GM12878 (cell line): ENCODE results near the gene RHCG. TPM values are rescaled to one million over a fixed set of nuclear protein-coding genes. Genes with fewer than 3 reads are reported as not detected.

Experiments used
- ATAC-seq: fragments of 200-7000 bp; cut with Tn5 transposase; 3 replicates; pipeline ENCODE4 v1.9.1; 2020; ENCODE audit warnings: mild to moderate bottlenecking, moderate library complexity
- BruUV-seq: library from RNA; stranded (reverse); fragments of 400-500 nt; replicated peaks from 2 replicates; lab custom pipeline; 2021; lab: Mats Ljungman, UMichigan
- CTCF ChIA-PET: fragments of 300-600 bp; sonication (Branson Sonifier 250); formaldehyde crosslinking; extraction: SDS; loops from one replicate; lab custom pipeline; 2021; ENCODE audit warnings: inconsistent platforms; lab: Yijun Ruan, JAX
- POLR2A ChIA-PET: fragments of 350-600 bp; formaldehyde crosslinking; extraction: SDS; loops from one replicate; lab custom pipeline; 2021; ENCODE audit warnings: inconsistent platforms; lab: Charles Lee
- RAD21 ChIA-PET: fragments of 300-600 bp; sonication (Branson Sonifier 250); formaldehyde crosslinking; loops from one replicate; lab custom pipeline; 2023; ENCODE audit warnings: antibody characterized with exemption; ENCODE audit not compliant: unreplicated experiment; lab: Charles Lee
- SMC1A ChIA-PET: fragments of 300-600 bp; sonication (Branson Sonifier 250); formaldehyde crosslinking; loops from one replicate; lab custom pipeline; 2023; ENCODE audit not compliant: unreplicated experiment, uncharacterized antibody; lab: Charles Lee
- DNase-seq: peaks from one replicate; pipeline ENCODE4 v3.0.0-alpha.2; 2011; ENCODE audit warnings: low read depth, low spot score
- FAIRE-seq: peaks from 3 replicates; lab custom pipeline; 2011; peaks lifted over from hg19 to GRCh38; lab: Jason Lieb, UNC
- H2AFZ ChIP-seq: 2 replicates; pipeline ENCODE4 v1.6.0; 2011; ENCODE audit warnings: low read depth, low read length, control low read depth; ENCODE audit not compliant: control insufficient read depth
- H3K27ac ChIP-seq: 2 replicates; pipeline ENCODE4 v1.5.1; 2011; ENCODE audit warnings: control low read depth; ENCODE audit not compliant: control insufficient read depth, insufficient read depth
- H3K27me3 ChIP-seq, 2 experiments: replicated peaks in 1 of 2; 2 replicates each; pipeline versions ENCODE4 v1.6.0 to v1.6.1; 2011; ENCODE audit warnings: low read length in 1 of 2; ENCODE audit not compliant: control insufficient read depth in 2 of 2, insufficient read depth in 2 of 2
- H3K36me3 ChIP-seq, 2 experiments: 2 replicates each; pipeline ENCODE4 v1.5.1; 2011; ENCODE audit warnings: low read length in 1 of 2; ENCODE audit not compliant: control insufficient read depth in 2 of 2, insufficient read depth in 2 of 2
- H3K4me1 ChIP-seq: 2 replicates; pipeline ENCODE4 v1.6.1; 2011; ENCODE audit warnings: mild to moderate bottlenecking, low read length, moderate library complexity, mixed read lengths; ENCODE audit not compliant: control insufficient read depth, insufficient read depth
- H3K4me2 ChIP-seq: 2 replicates; pipeline ENCODE4 v1.6.0; 2011; ENCODE audit warnings: control low read depth; ENCODE audit not compliant: control insufficient read depth, insufficient read depth
- H3K4me3 ChIP-seq: fragments of 200-600 bp; sonication (generic); 2 replicates; pipeline ENCODE4 v1.5.1; 2016
- H3K79me2 ChIP-seq: 2 replicates; pipeline ENCODE4 v1.6.0; 2011; ENCODE audit warnings: low read length; ENCODE audit not compliant: control insufficient read depth, insufficient read depth
- H3K9ac ChIP-seq: 2 replicates; pipeline ENCODE4 v1.8.0; 2011; ENCODE audit warnings: low read length, control low read depth, mixed read lengths; ENCODE audit not compliant: control insufficient read depth, insufficient read depth
- H3K9me3 ChIP-seq: replicated peaks from 3 replicates; pipeline ENCODE4 v1.5.1; 2011; ENCODE audit warnings: mild to moderate bottlenecking, low read length; ENCODE audit not compliant: control insufficient read depth, insufficient read depth
- H4K20me1 ChIP-seq: 2 replicates; pipeline ENCODE4 v1.6.0; 2011; ENCODE audit not compliant: control insufficient read depth, insufficient read depth
- BCL11A ChIP-seq: IDR thresholded peaks from 2 replicates; pipeline ENCODE4 v1.6.1; 2011; ENCODE audit warnings: low read depth, low read length
- BRCA1 ChIP-seq: IDR thresholded peaks from 2 replicates; pipeline ENCODE4 v1.6.1; 2011; ENCODE audit warnings: low read depth, low read length, improper control_type of control experiment
- DPF2 ChIP-seq: fragments of 450-650 bp; IDR thresholded peaks from 2 replicates; pipeline ENCODE4 v1.6.1; 2017; ENCODE audit warnings: mild to moderate bottlenecking
- EED ChIP-seq: sonication (generic); IDR thresholded peaks from 2 replicates; pipeline ENCODE4 v1.6.1; 2016; ENCODE audit warnings: antibody characterized with exemption, low read depth
- EZH2 ChIP-seq: IDR thresholded peaks from 2 replicates; pipeline ENCODE4 v1.6.1; 2012; ENCODE audit warnings: low read depth, mild to moderate bottlenecking, control low read depth, inconsistent platforms, low read length, borderline replicate concordance; ENCODE audit not compliant: control insufficient read depth
- MEF2A ChIP-seq: IDR thresholded peaks from 2 replicates; pipeline ENCODE4 v1.6.1; 2011; ENCODE audit warnings: low read depth, mild to moderate bottlenecking, low read length, moderate library complexity; ENCODE audit not compliant: insufficient read depth
- MTA2 ChIP-seq: fragments of 450-650 bp; IDR thresholded peaks from 2 replicates; pipeline ENCODE4 v1.6.1; 2016; ENCODE audit warnings: low read depth, mild to moderate bottlenecking, moderate library complexity
- MTA3 ChIP-seq: IDR thresholded peaks from 2 replicates; pipeline ENCODE4 v1.6.1; 2012; ENCODE audit warnings: low read length, inconsistent platforms, borderline replicate concordance
- SP1 ChIP-seq: IDR thresholded peaks from one replicate; pipeline ENCODE4 v1.6.1; 2011; ENCODE audit warnings: low read depth, low read length
- SREBF2 ChIP-seq: IDR thresholded peaks from 2 replicates; pipeline ENCODE4 v1.6.1; 2012; ENCODE audit warnings: mild to moderate bottlenecking, low read length
- STAT3 ChIP-seq: IDR thresholded peaks from 2 replicates; pipeline ENCODE4 v1.6.1; 2011; ENCODE audit warnings: low read depth, low read length, improper control_type of control experiment
- TAF1 ChIP-seq: IDR thresholded peaks from 2 replicates; pipeline ENCODE4 v1.6.1; 2011; ENCODE audit warnings: mild to moderate bottlenecking, low read depth, low read length, borderline replicate concordance
- TCF3 ChIP-seq: IDR thresholded peaks from 2 replicates; pipeline ENCODE4 v1.6.1; 2012; ENCODE audit warnings: low read depth, mild to moderate bottlenecking, low read length, borderline replicate concordance; ENCODE audit not compliant: insufficient read depth
- YBX1 ChIP-seq: fragments of 450-650 bp; IDR thresholded peaks from 2 replicates; pipeline ENCODE4 v1.6.1; 2016; ENCODE audit warnings: antibody characterized with exemption
- ZZZ3 ChIP-seq: IDR thresholded peaks from 2 replicates; pipeline ENCODE4 v1.6.1; 2011; ENCODE audit warnings: low read depth; ENCODE audit not compliant: control insufficient read depth, insufficient read length
- WGBS: methylation state at CpG from one replicate; pipeline ENCODE4 v1.1.6; 2016; ENCODE audit warnings: low lambda C conversion rate; ENCODE audit not compliant: insufficient replicate concordance, insufficient coverage; ENCODE audit errors: missing lambda C conversion rate; 5-methylcytosine and 5-hydroxymethylcytosine counted together
- in situ Hi-C: fragments of 300-500 bp; cut with MboI; formaldehyde crosslinking; loops from 9 replicates; pipeline ENCODE4 v1.14.3; 2018; ENCODE audit warnings: mixed read lengths
- intact Hi-C: fragments of 100-400 bp; cut with micrococcal nuclease; formaldehyde crosslinking; loops from one replicate; pipeline ENCODE4 v1.14.2; 2022; ENCODE audit not compliant: unreplicated experiment
- polyA plus RNA-seq, 11 experiments: library from polyadenylated mRNA; depleted of rRNA in 4 of 11; unstranded in 6 of 11; stranded (reverse) in 5 of 11; fragments of >200 nt; fragmentation: Nextera tagmentation in 4 of 11; fragmentation: Illumina TruSeq in 1 of 11; extraction: Ambion mirVana in 4 of 11; extraction: Trizol in 1 of 11; gene quantifications; 1 replicate in 1 of 11; 2 replicates in 10 of 11; pipeline versions ENCODE4 v1.2.1 to v1.2.3, GENCODE V29; 2011 to 2016; ENCODE audit warnings: inconsistent platforms in 2 of 11, missing spikeins in 2 of 11, low read depth in 1 of 11
- total RNA-seq, 4 experiments: library from RNA; depleted of rRNA in 3 of 4; stranded (reverse); fragments of >200 nt in 3 of 4; fragmentation: Illumina TruSeq in 1 of 4; extraction: Trizol in 1 of 4; gene quantifications; 2 replicates each; pipeline versions ENCODE4 v1.2.1 to v1.2.3, GENCODE V29; 2013 to 2021
- TF ChIP-seq, protein P1 (sequence below): fragments of 450-650 bp; IDR thresholded peaks from 2 replicates; pipeline ENCODE4 v1.6.1; 2016; ENCODE audit warnings: mild to moderate bottlenecking
- TF ChIP-seq, protein P2 (sequence below): fragments of 450-650 bp; IDR thresholded peaks from 2 replicates; pipeline ENCODE4 v1.6.1; 2017; ENCODE audit warnings: borderline replicate concordance

The RHCG gene
- total and polyA plus RNA-seq, 10 of the 15 experiments (the other 5 are each of a cell fraction or from before 2014, with no cell fraction given) = 0.05 to 0.11 TPM; not detected in 8

DNA sequence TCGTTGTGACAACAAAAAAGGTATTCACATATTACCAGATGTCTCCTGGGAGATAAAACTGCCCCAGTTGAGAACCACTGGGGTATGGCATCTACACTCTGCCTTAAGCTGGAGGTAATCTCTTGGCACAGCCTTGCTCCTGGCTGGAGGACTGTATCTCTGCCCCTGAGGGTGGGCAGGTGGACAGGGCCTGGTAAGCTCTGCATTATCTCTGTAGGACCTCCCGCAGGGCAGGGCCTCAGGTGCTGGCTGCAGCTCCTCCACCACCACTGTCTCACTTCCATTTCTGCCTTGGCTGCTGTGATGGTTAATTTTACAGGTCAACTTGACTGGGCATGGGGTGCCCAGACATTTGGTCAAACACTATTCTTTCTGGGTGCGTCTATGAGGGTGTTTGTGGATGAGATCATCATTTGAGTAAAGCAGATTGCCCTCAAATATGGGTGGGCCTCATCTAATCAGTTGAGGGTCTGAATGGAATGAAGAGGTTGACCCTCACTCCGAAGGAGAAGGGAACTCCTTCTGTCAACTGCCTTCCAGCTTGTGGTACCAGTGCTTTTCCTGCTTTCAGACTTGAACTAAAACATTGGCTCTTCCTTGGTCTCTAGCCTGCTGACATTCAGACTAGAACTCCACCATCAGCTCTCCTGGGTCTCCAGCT is 9.8 kb upstream of the RHCG start:
- ChIA-PET POLR2A (no interaction called here), RAD21 (no interaction called here), SMC1A (no interaction called here), CTCF (interaction anchor here (1.3 kb wide), 1 partner anchor 14 kb away, joined by 3 read pairs; no protein-coding TSS in a partner anchor)
- in situ Hi-C loops = no loop called here
- Histone ChIP-seq H3K4me3 (no peak overlapping the region), H3K4me2 (no peak overlapping the region), H4K20me1 (no peaks in the 10 kb centered on the region), H3K27ac (no peak overlapping the region), H2AFZ (no peak overlapping the region), H3K4me1 (no peaks in the 10 kb centered on the region), H3K36me3 (no peaks in the 10 kb centered on the region), H3K9me3 (no peaks in the 10 kb centered on the region), H3K79me2 (no peaks in the 10 kb centered on the region), H3K27me3 (no peaks in the 10 kb centered on the region; a peak in 1 of 4 replicates), H3K9ac (no peak overlapping the region)
- BruUV-seq = no TSS peak
- WGBS = 18% methylated on average over 4 of the region's 4 CpGs
- DNase-seq = no peak
- TF ChIP-seq MTA2 = no peak
- no peak for TF ChIP-seq EED
- intact Hi-C loops = no loop called here
- no peak for FAIRE-seq
- no peak for ATAC-seq

DNA sequence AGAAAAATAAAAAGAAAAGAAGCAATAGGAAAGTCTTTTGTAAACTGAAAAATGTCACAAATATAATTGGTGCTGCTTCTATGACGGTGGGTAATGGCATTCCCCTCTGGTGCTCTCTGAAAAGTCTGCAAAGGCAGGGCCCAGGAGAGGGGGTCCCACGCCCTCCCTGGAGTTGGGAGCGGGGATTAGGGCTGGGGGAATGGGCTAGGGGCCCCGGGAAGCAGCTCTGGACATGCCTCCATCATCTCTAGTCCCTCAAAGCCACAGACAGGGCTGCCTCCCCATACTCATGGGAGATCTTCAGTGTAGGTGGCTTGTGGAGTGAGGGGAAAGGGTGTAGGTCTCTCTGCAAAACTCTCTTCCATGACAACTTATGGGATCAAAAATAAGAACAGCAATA is 7.8 kb upstream of the RHCG start:
- Histone ChIP-seq H3K4me1 (no peaks in the 10 kb centered on the region), H3K27me3 (no peaks in the 10 kb centered on the region), H3K27ac (no peak overlapping the region), H2AFZ (no peak overlapping the region), H3K4me3 (no peak overlapping the region), H3K79me2 (no peaks in the 10 kb centered on the region), H3K9me3 (no peaks in the 10 kb centered on the region), H3K9ac (no peak overlapping the region), H4K20me1 (no peaks in the 10 kb centered on the region), H3K4me2 (no peak overlapping the region), H3K36me3 (no peaks in the 10 kb centered on the region)
- ChIA-PET RAD21 (no interaction called here), POLR2A (interaction anchor here (0.6 kb wide), 1 partner anchor 118 kb away, joined by 5 read pairs; no protein-coding TSS in a partner anchor), CTCF (no interaction called here), SMC1A (no interaction called here)
- ATAC-seq (no peak), FAIRE-seq (no peak), DNase-seq (no peak)
- WGBS = 14% methylated on average over 4 of the region's 4 CpGs
- intact Hi-C loops = no loop called here
- no TSS peak for BruUV-seq
- in situ Hi-C loops = no loop called here
- TF ChIP-seq, protein P1, sequence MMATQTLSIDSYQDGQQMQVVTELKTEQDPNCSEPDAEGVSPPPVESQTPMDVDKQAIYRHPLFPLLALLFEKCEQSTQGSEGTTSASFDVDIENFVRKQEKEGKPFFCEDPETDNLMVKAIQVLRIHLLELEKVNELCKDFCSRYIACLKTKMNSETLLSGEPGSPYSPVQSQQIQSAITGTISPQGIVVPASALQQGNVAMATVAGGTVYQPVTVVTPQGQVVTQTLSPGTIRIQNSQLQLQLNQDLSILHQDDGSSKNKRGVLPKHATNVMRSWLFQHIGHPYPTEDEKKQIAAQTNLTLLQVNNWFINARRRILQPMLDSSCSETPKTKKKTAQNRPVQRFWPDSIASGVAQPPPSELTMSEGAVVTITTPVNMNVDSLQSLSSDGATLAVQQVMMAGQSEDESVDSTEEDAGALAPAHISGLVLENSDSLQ = no peak
- TF ChIP-seq EZH2 (no peak), TAF1 (no peak), STAT3 (no peak), BCL11A (no peak), SREBF2 (no peak), DPF2 (no peak), ZZZ3 (no peak), SP1 (no peak), BRCA1 (no peak), TCF3 (no peak), MEF2A (no peak), YBX1 (no peak), MTA3 (no peak)
- TF ChIP-seq, protein P2, sequence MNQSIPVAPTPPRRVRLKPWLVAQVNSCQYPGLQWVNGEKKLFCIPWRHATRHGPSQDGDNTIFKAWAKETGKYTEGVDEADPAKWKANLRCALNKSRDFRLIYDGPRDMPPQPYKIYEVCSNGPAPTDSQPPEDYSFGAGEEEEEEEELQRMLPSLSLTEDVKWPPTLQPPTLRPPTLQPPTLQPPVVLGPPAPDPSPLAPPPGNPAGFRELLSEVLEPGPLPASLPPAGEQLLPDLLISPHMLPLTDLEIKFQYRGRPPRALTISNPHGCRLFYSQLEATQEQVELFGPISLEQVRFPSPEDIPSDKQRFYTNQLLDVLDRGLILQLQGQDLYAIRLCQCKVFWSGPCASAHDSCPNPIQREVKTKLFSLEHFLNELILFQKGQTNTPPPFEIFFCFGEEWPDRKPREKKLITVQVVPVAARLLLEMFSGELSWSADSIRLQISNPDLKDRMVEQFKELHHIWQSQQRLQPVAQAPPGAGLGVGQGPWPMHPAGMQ = no peak
